CD14-positive monocyte (primary cell): ENCODE results near the gene GLTP. TPM values are rescaled to one million over a fixed set of nuclear protein-coding genes. Genes with fewer than 3 reads are reported as not detected.
A peak's percentile ranks its signal among the peaks of the same experiment; 100 is the strongest.

ENCODE experiments used
- DNase-seq, 3 donors: peaks; one replicate each; pipeline ENCODE4 v3.0.0-alpha.2; 2011 to 2022
- H2AFZ ChIP-seq: 2 replicates; pipeline ENCODE4 v1.6.0; 2012; ENCODE audit warnings: mild to moderate bottlenecking, low read depth, low read length, inconsistent platforms; ENCODE audit not compliant: insufficient read depth, poor library complexity, severe bottlenecking
- H3K27ac ChIP-seq, 2 donors: 1 replicate in 1 of 2; 2 replicates in 1 of 2; pipeline ENCODE4 v1.5.1; 2012 to 2013; ENCODE audit warnings: low read length in 2 of 2, control low read depth in 1 of 2, inconsistent platforms in 1 of 2, low read depth in 1 of 2, mild to moderate bottlenecking in 1 of 2
- H3K27me3 ChIP-seq, 2 donors: one replicate each; pipeline versions ENCODE4 v1.6.0 to v1.6.1; 2011 to 2013; ENCODE audit warnings: low read length in 2 of 2; ENCODE audit not compliant: control insufficient read depth in 2 of 2, insufficient read depth in 2 of 2
- H3K36me3 ChIP-seq, 2 donors: replicated peaks in 1 of 2; 1 replicate in 1 of 2; 2 replicates in 1 of 2; pipeline versions ENCODE4 v1.5.1 to v1.6.1; 2012 to 2013; ENCODE audit warnings: low read length in 2 of 2, control low read depth in 1 of 2, inconsistent platforms in 1 of 2, mild to moderate bottlenecking in 1 of 2; ENCODE audit not compliant: insufficient read depth in 2 of 2, control insufficient read depth in 1 of 2
- H3K4me1 ChIP-seq, 2 donors: 1 replicate in 1 of 2; 2 replicates in 1 of 2; pipeline versions ENCODE4 v1.5.1 to v1.6.1; 2012 to 2013; ENCODE audit warnings: low read length in 2 of 2, control low read depth in 1 of 2, inconsistent platforms in 1 of 2, mild to moderate bottlenecking in 1 of 2, moderate library complexity in 1 of 2; ENCODE audit not compliant: insufficient read depth in 2 of 2, control insufficient read depth in 1 of 2
- H3K4me2 ChIP-seq: replicated peaks from 2 replicates; pipeline ENCODE3; 2012; ENCODE audit warnings: low read length, moderate library complexity, mild to moderate bottlenecking; ENCODE audit not compliant: poor library complexity, severe bottlenecking; ENCODE audit errors: extremely low read depth
- H3K4me3 ChIP-seq, 3 experiments: fragments of 200-600 bp in 1 of 3; sonication (generic) in 1 of 3; replicated peaks in 1 of 3; 1 replicate in 2 of 3; 2 replicates in 1 of 3; pipeline ENCODE4 v1.5.1; 2011 to 2013; ENCODE audit warnings: low read length in 3 of 3, mild to moderate bottlenecking in 3 of 3, control low read depth in 2 of 3, low read depth in 2 of 3, inconsistent platforms in 1 of 3, moderate library complexity in 1 of 3
- H3K79me2 ChIP-seq: 2 replicates; pipeline ENCODE4 v1.6.0; 2012; ENCODE audit warnings: mild to moderate bottlenecking, control low read depth, inconsistent platforms, low read length, moderate library complexity; ENCODE audit not compliant: insufficient read depth
- H3K9ac ChIP-seq: 2 replicates; pipeline ENCODE4 v1.6.0; 2017; ENCODE audit warnings: low read length, mild to moderate bottlenecking; ENCODE audit not compliant: insufficient read depth, poor library complexity, severe bottlenecking
- H3K9me3 ChIP-seq, 2 donors: replicated peaks in 1 of 2; 1 replicate in 1 of 2; 2 replicates in 1 of 2; pipeline versions ENCODE4 v1.5.1 to v1.6.1; 2012 to 2013; ENCODE audit warnings: low read length in 2 of 2, control low read depth in 1 of 2; ENCODE audit not compliant: control insufficient read depth in 1 of 2, insufficient read depth in 1 of 2
- H4K20me1 ChIP-seq: 2 replicates; pipeline ENCODE4 v1.6.0; 2012; ENCODE audit warnings: mild to moderate bottlenecking, low read length, control low read depth, moderate library complexity; ENCODE audit not compliant: insufficient read depth
- H3K27ac Mint-ChIP-seq, 7 donors: one replicate each; pipeline ENCODE4 v1.8.0; 2020; ENCODE audit warnings: mild to moderate bottlenecking in 7 of 7, mixed read lengths in 7 of 7, moderate library complexity in 6 of 7, inconsistent platforms in 2 of 7
- H3K27me3 Mint-ChIP-seq, 3 donors: one replicate each; pipeline ENCODE4 v1.8.0; 2021 to 2022; ENCODE audit warnings: low read depth in 3 of 3, mild to moderate bottlenecking in 3 of 3, mixed read lengths in 3 of 3, moderate library complexity in 3 of 3, inconsistent platforms in 1 of 3
- H3K36me3 Mint-ChIP-seq, 2 donors: one replicate each; pipeline ENCODE4 v1.8.0; 2020; ENCODE audit warnings: mixed read lengths in 2 of 2, inconsistent platforms in 1 of 2, mild to moderate bottlenecking in 1 of 2
- H3K4me1 Mint-ChIP-seq: one replicate; pipeline ENCODE4 v1.8.0; 2020; ENCODE audit warnings: mild to moderate bottlenecking, mixed read lengths
- H3K4me3 Mint-ChIP-seq, 2 donors: one replicate each; pipeline ENCODE4 v1.8.0; 2020; ENCODE audit warnings: mild to moderate bottlenecking in 2 of 2, mixed read lengths in 2 of 2, moderate library complexity in 1 of 2
- H3K9me3 Mint-ChIP-seq, 7 donors: one replicate each; pipeline ENCODE4 v1.8.0; 2020 to 2022; ENCODE audit warnings: mixed read lengths in 7 of 7, mild to moderate bottlenecking in 6 of 7, moderate library complexity in 6 of 7, inconsistent platforms in 2 of 7
- CTCF ChIP-seq: fragments of 200-600 bp; IDR thresholded peaks from one replicate; pipeline ENCODE4 v1.8.0; 2022; ENCODE audit warnings: antibody characterized with exemption, mild to moderate bottlenecking
- WGBS: methylation state at CpG from one replicate; pipeline ENCODE4 v1.1.5; 2013; ENCODE audit warnings: missing lambda C conversion rate; ENCODE audit not compliant: insufficient coverage; 5-methylcytosine and 5-hydroxymethylcytosine counted together
- intact Hi-C, 2 donors: fragments of 100-400 bp; cut with micrococcal nuclease; formaldehyde crosslinking; loops; one replicate each; pipeline versions ENCODE4 v1.15.0 to v1.15.1; 2023
- polyA plus RNA-seq, 3 donors: library from polyadenylated mRNA; depleted of rRNA in 1 of 3; unstranded in 2 of 3; stranded (reverse) in 1 of 3; fragments of 300-500 nt in 2 of 3; fragments of >200 nt in 1 of 3; fragmentation: Illumina TruSeq in 2 of 3; gene quantifications; 1 replicate in 2 of 3; 2 replicates in 1 of 3; pipeline ENCODE4 v1.2.3, GENCODE V29; 2012 to 2021

GLTP gene
- polyA plus RNA-seq, 3 donors = 46.2 to 65.9 (median 51.7) TPM

GRCh38 chr12:109923038-109923437, 42.7 kb upstream of the GLTP start:
- H3K79me2 ChIP-seq = no peaks in the 10 kb centered on the region
- Mint-ChIP-seq H3K27me3 (no peaks in the 10 kb centered on the region), H3K27ac (peak overlapping the region in 2 of 7 donors; percentile 43 to 52)

GRCh38 chr12:109921982-109922381, 41.6 kb upstream of the GLTP start:
- no peaks in the 10 kb centered on the region for H3K79me2 ChIP-seq
- H3K27me3 Mint-ChIP-seq = no peaks in the 10 kb centered on the region
- no peak overlapping the region for H3K4me3 ChIP-seq
- peak overlapping the region in 1 of 7 donors; percentile 50 for H3K27ac Mint-ChIP-seq
- peaks cover 57 to 87% of the 10 kb centered on the region in 2 donors for H3K36me3 Mint-ChIP-seq
- intact Hi-C loops = no loop called here
- no peak overlapping the region for H3K9ac ChIP-seq
- H3K36me3 ChIP-seq = peaks cover 75 to 95% of the 10 kb centered on the region in 2 donors
- H3K9me3 Mint-ChIP-seq = no peaks in the 10 kb centered on the region
- H3K27me3 ChIP-seq = no peaks in the 10 kb centered on the region
- no peak overlapping the region for H2AFZ ChIP-seq
- H3K4me2 ChIP-seq = no peak overlapping the region
- 80% methylated on average over 2 of the region's 4 CpGs for WGBS
- no peaks in the 10 kb centered on the region for H3K9me3 ChIP-seq
- H3K4me1 ChIP-seq = no peaks in the 10 kb centered on the region
- no peak for DNase-seq
- H3K4me1 Mint-ChIP-seq = no peaks in the 10 kb centered on the region
- H4K20me1 ChIP-seq = peaks cover 7% of the 10 kb centered on the region
- TF ChIP-seq CTCF = no peak
- H3K27ac ChIP-seq = no peak overlapping the region
- no peak overlapping the region for H3K4me3 Mint-ChIP-seq

More at GRCh38 chr12:109923038-109923437, 42.7 kb upstream of the GLTP start:
- Histone ChIP-seq H2AFZ (no peak overlapping the region), H3K36me3 (peaks cover 69 to 95% of the 10 kb centered on the region in 2 donors), H3K4me2 (no peak overlapping the region), H3K9ac (no peak overlapping the region), H3K4me3 (no peak overlapping the region), H3K4me1 (no peaks in the 10 kb centered on the region), H4K20me1 (peaks cover 7% of the 10 kb centered on the region), H3K27me3 (no peaks in the 10 kb centered on the region), H3K9me3 (no peaks in the 10 kb centered on the region), H3K27ac (peak overlapping the region in 1 of 2 donors; percentile 9)
- Mint-ChIP-seq H3K4me1 (no peaks in the 10 kb centered on the region), H3K9me3 (no peaks in the 10 kb centered on the region), H3K4me3 (no peak overlapping the region), H3K36me3 (peaks cover 54 to 87% of the 10 kb centered on the region in 2 donors)
- 93% methylated on average over 3 of the region's 5 CpGs for WGBS
- DNase-seq = no peak
- TF ChIP-seq CTCF = no peak
- intact Hi-C loops = no loop called here
